CD4-positive, alpha-beta T cell (primary cell): Measurements from ENCODE around the gene SLC35D3. TPM values are rescaled to one million over a fixed set of nuclear protein-coding genes. Genes with fewer than 3 reads are reported as not detected.

Experiments
- ATAC-seq: fragments of 200-7000 bp; cut with Tn5 transposase; one replicate; pipeline ENCODE4 v1.10.0; 2022; ENCODE audit warnings: mild to moderate bottlenecking; ENCODE audit not compliant: poor library complexity
- CTCF ChIA-PET: fragments of 350-600 bp; sonication (Branson Sonifier 250); formaldehyde crosslinking; loops from one replicate; lab custom pipeline; 2021; ENCODE audit warnings: antibody characterized with exemption, inconsistent platforms; lab: Charles Lee
- POLR2A ChIA-PET: fragments of 350-600 bp; sonication (Branson Sonifier 250); formaldehyde crosslinking; loops from one replicate; lab custom pipeline; 2021; ENCODE audit warnings: antibody characterized with exemption, inconsistent platforms; lab: Charles Lee
- DNase-seq, 14 experiments: peaks; one replicate each; pipeline ENCODE4 v3.0.0-alpha.2; 2013 to 2020; ENCODE audit warnings: mixed read lengths in 2 of 14
- H3K27ac ChIP-seq, 2 donors: one replicate each; pipeline versions ENCODE4 v1.5.1 to v1.7.0; 2013; ENCODE audit warnings: low read length in 2 of 2, low read depth in 1 of 2, mild to moderate bottlenecking in 1 of 2
- H3K27me3 ChIP-seq, 2 experiments: 1 replicate in 1 of 2; 2 replicates in 1 of 2; pipeline versions ENCODE4 v1.6.1 to v1.7.0; 2013; ENCODE audit warnings: low read length in 2 of 2, control low read depth in 1 of 2, mild to moderate bottlenecking in 1 of 2, moderate library complexity in 1 of 2; ENCODE audit not compliant: insufficient read depth in 2 of 2, control insufficient read depth in 1 of 2
- H3K36me3 ChIP-seq: one replicate; pipeline ENCODE4 v1.6.1; 2013; ENCODE audit warnings: low read length, control low read depth; ENCODE audit not compliant: insufficient read depth
- H3K4me1 ChIP-seq: one replicate; pipeline ENCODE4 v1.6.1; 2013; ENCODE audit warnings: low read length, control low read depth; ENCODE audit not compliant: insufficient read depth
- H3K4me3 ChIP-seq: one replicate; pipeline ENCODE4 v1.5.1; 2013; ENCODE audit warnings: mild to moderate bottlenecking, low read length, moderate library complexity
- H3K9me3 ChIP-seq, 2 experiments: 1 replicate in 1 of 2; 2 replicates in 1 of 2; pipeline versions ENCODE4 v1.6.1 to v1.7.0; 2013; ENCODE audit warnings: low read length in 2 of 2, mild to moderate bottlenecking in 2 of 2, control low read depth in 1 of 2, moderate library complexity in 1 of 2; ENCODE audit not compliant: control insufficient read depth in 1 of 2, insufficient read depth in 1 of 2
- H3K27ac Mint-ChIP-seq: one replicate; pipeline ENCODE4 v1.8.0; 2020; ENCODE audit warnings: mixed read lengths
- H3K27me3 Mint-ChIP-seq: one replicate; pipeline ENCODE4 v1.8.0; 2021; ENCODE audit warnings: mixed read lengths
- H3K36me3 Mint-ChIP-seq: one replicate; pipeline ENCODE4 v1.8.0; 2021; ENCODE audit warnings: low read depth, mixed read lengths
- H3K4me1 Mint-ChIP-seq: one replicate; pipeline ENCODE4 v1.8.0; 2021; ENCODE audit warnings: low read depth, mixed read lengths
- H3K4me3 Mint-ChIP-seq: one replicate; pipeline ENCODE4 v1.8.0; 2020; ENCODE audit warnings: mild to moderate bottlenecking, mixed read lengths
- H3K9me3 Mint-ChIP-seq: one replicate; pipeline ENCODE4 v1.8.0; 2020; ENCODE audit warnings: mixed read lengths
- intact Hi-C, 2 experiments: fragments of 100-400 bp; cut with DNase I in 1 of 2; cut with micrococcal nuclease in 1 of 2; formaldehyde crosslinking; loops; one replicate each; pipeline versions ENCODE4 v1.15.1 to v1.9.0; 2023 to 2025; cut with DNase I, micrococcal nuclease
- total RNA-seq, 174 experiments: library from RNA in 2 of 174; stranded (reverse) in 2 of 174; gene quantifications; one replicate each; pipeline ENCODE4 v1.2.3 and lab custom pipeline; 2021 to 2026
- TF ChIP-seq, protein P1 (sequence below): fragments of 200-600 bp; IDR thresholded peaks from one replicate; pipeline ENCODE4 v1.8.0; 2022; ENCODE audit warnings: antibody characterized with exemption, mild to moderate bottlenecking

The SLC35D3 gene
- total RNA-seq, 2 experiments from 2014 or later = not detected

DNA sequence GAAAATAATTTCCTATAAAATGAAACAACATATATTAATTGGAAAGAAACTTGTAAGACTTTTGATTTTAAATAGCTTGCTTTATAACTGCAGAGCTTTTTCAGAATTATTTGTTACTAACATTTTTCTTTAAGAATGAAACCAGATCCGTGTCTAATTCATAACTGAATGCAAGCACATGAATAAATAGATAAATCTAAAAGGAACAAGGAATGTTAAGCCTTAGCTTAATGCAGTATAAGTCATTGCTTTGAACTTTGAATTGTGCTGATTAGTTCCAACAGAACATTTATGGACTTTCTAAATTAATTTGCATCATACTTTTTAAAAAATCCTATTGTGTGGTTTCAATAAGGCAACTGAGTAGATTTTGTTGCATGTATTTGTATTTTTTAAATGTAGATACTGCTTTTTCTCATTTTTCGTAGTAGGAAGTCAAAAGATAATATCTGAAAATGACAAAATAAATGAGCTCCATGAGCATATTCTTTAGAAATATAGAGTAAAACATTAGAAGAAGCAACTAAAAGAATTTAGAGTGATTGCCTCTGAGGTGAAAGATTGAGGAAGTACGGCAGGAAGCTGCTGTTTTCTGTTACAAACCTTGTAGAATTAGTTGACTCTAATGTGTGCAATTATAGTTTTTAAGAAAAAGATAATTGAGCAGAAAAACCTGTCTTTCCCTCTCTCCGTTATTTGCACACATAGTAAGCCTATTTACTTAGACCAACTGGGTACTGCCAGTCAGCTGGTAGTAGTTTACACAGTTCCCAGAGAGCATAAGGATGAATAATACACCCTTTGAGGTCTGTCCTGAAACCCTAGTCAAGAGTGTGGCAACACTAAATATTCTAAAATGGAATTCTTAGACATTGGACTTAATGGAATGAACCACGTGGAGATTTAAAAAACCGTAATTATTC is 32.6 kb upstream of the SLC35D3 start:
- peaks cover 3% of the 10 kb centered on the region for H3K36me3 ChIP-seq
- TF ChIP-seq, protein P1, sequence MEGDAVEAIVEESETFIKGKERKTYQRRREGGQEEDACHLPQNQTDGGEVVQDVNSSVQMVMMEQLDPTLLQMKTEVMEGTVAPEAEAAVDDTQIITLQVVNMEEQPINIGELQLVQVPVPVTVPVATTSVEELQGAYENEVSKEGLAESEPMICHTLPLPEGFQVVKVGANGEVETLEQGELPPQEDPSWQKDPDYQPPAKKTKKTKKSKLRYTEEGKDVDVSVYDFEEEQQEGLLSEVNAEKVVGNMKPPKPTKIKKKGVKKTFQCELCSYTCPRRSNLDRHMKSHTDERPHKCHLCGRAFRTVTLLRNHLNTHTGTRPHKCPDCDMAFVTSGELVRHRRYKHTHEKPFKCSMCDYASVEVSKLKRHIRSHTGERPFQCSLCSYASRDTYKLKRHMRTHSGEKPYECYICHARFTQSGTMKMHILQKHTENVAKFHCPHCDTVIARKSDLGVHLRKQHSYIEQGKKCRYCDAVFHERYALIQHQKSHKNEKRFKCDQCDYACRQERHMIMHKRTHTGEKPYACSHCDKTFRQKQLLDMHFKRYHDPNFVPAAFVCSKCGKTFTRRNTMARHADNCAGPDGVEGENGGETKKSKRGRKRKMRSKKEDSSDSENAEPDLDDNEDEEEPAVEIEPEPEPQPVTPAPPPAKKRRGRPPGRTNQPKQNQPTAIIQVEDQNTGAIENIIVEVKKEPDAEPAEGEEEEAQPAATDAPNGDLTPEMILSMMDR = no peak
- ChIA-PET POLR2A (no interaction called here), CTCF (interaction anchor here (0.6 to 1.3 kb wide), 2 partner anchors 97 to 425 kb away, joined by 4 to 5 read pairs; partner anchors contain the start of gene MAP3K5)
- no peaks in the 10 kb centered on the region for H3K4me1 ChIP-seq
- no peaks in the 10 kb centered on the region for H3K9me3 Mint-ChIP-seq
- no peak overlapping the region for H3K27ac Mint-ChIP-seq
- ATAC-seq = no peak
- H3K4me3 Mint-ChIP-seq = no peak overlapping the region
- no peak overlapping the region for H3K27ac ChIP-seq
- no peak overlapping the region for H3K4me3 ChIP-seq
- H3K27me3 Mint-ChIP-seq = no peaks in the 10 kb centered on the region
- H3K36me3 Mint-ChIP-seq = peaks cover 20% of the 10 kb centered on the region
- H3K9me3 ChIP-seq = no peaks in the 10 kb centered on the region
- no peaks in the 10 kb centered on the region for H3K27me3 ChIP-seq
- DNase-seq = no peak
- intact Hi-C loops = no loop called here
- peaks cover 10% of the 10 kb centered on the region for H3K4me1 Mint-ChIP-seq

DNA sequence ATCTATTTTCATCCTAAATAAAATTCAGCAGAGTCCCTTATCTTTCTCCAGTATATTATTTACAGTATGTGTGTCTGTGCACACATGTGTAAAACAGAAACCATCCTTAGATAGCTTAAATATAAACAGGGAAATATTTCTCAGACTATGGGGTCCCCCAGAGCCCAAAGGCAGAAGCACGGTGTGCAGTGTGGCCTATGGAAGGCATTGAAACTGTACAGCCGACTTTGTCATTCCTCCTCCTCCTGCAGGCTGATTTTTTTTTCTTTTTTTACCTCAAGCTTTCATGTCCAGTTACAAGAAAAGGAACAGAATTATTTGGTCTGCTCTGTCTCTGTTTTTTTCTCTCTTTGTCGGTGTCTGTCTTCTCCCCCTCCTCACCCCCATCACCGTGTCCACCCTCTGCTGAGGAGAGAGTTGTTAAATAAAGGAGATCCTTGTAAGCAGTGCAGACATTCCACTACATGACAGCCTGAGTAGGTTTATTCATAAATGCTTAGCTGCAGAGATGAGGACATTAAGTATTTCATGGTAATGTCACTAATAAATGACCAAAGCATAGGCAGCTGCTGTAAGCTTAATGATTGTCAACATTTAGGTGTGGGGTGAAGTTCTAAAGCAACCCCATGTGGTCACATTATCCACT is 31.8 kb upstream of the SLC35D3 start:
- ATAC-seq (no peak), DNase-seq (no peak)
- Mint-ChIP-seq H3K36me3 (peaks cover 20% of the 10 kb centered on the region), H3K9me3 (no peaks in the 10 kb centered on the region), H3K27me3 (no peaks in the 10 kb centered on the region), H3K27ac (no peak overlapping the region), H3K4me1 (peaks cover 10% of the 10 kb centered on the region), H3K4me3 (no peak overlapping the region)
- Histone ChIP-seq H3K4me1 (no peaks in the 10 kb centered on the region), H3K36me3 (no peaks in the 10 kb centered on the region), H3K4me3 (no peak overlapping the region), H3K9me3 (no peaks in the 10 kb centered on the region), H3K27ac (no peak overlapping the region), H3K27me3 (no peaks in the 10 kb centered on the region)
- ChIA-PET POLR2A (no interaction called here), CTCF (interaction anchor here (1.3 kb wide), 1 partner anchor 98 kb away, joined by 4 read pairs; the partner anchor contains the start of gene MAP3K5)
- TF ChIP-seq, protein P1 = no peak
- intact Hi-C loops = no loop called here

DNA sequence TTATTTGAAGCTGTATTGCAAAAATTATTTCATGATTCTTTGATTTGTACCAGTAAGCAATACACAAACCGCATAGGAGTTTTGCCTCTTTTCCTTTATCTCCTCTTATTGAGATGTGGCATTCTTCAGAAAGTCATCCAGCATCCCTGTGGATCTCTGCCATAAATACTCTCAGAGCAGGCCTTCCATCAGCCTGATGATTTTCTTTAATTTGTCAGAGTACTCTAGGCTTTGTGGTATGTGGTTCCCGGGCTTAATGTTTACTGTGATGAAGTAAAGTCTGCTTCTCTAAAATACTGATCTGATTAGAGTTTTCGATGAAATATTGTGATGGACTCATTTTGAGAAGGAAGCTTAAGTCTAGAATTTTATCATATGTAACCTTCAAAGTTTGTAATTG is 31.1 kb upstream of the SLC35D3 start:
- Mint-ChIP-seq H3K27me3 (no peaks in the 10 kb centered on the region), H3K4me1 (peaks cover 10% of the 10 kb centered on the region)

More for the DNA sequence above, 31.1 kb upstream of the SLC35D3 start:
- DNase-seq = no peak
- Histone ChIP-seq H3K4me3 (no peak overlapping the region), H3K4me1 (no peaks in the 10 kb centered on the region), H3K36me3 (no peaks in the 10 kb centered on the region), H3K27me3 (no peaks in the 10 kb centered on the region), H3K9me3 (no peaks in the 10 kb centered on the region), H3K27ac (no peak overlapping the region)
- H3K9me3 Mint-ChIP-seq = no peaks in the 10 kb centered on the region
- no peak overlapping the region for H3K27ac Mint-ChIP-seq
- intact Hi-C loops = no loop called here
- H3K36me3 Mint-ChIP-seq = peaks cover 18% of the 10 kb centered on the region
- ChIA-PET POLR2A (no interaction called here), CTCF (no interaction called here)
- no peak for ATAC-seq
- TF ChIP-seq, protein P1 = no peak
- no peak overlapping the region for H3K4me3 Mint-ChIP-seq
